HCT116 (cell line): ENCODE results near the gene AFAP1.

Experiments used
- ATF3 ChIP-seq: IDR thresholded peaks from 2 replicates; pipeline ENCODE4 v1.6.1; 2012
- CBX3 ChIP-seq: IDR thresholded peaks from 2 replicates; pipeline ENCODE4 v1.6.1; 2012; ENCODE audit warnings: low read depth
- CTCF ChIP-seq, 3 experiments: fragments of 200-600 bp in 1 of 3; sonication (generic) in 1 of 3; IDR thresholded peaks in 2 of 3; conservative IDR thresholded peaks in 1 of 3; 2 replicates each; pipeline ENCODE4 v1.5.1; 2012 to 2017; ENCODE audit warnings: low read depth in 2 of 3, low read length in 2 of 3, antibody characterized with exemption in 1 of 3, borderline replicate concordance in 1 of 3, control low read depth in 1 of 3, mild to moderate bottlenecking in 1 of 3, mixed read lengths in 1 of 3, mixed run types in 1 of 3, moderate library complexity in 1 of 3; ENCODE audit not compliant: insufficient read depth in 1 of 3
- EZH2 ChIP-seq: fragments of 200-600 bp; sonication (generic); IDR thresholded peaks from 2 replicates; pipeline ENCODE4 v1.6.1; 2017; ENCODE audit warnings: antibody characterized with exemption, mixed run types
- EZH2phosphoT487 ChIP-seq: fragments of 200-600 bp; IDR thresholded peaks from 2 replicates; pipeline ENCODE4 v1.6.1; 2018; ENCODE audit warnings: antibody characterized with exemption, borderline replicate concordance
- MAX ChIP-seq: IDR thresholded peaks from 2 replicates; pipeline ENCODE4 v1.6.1; 2012
- POLR2A ChIP-seq: IDR thresholded peaks from 2 replicates; pipeline ENCODE4 v1.7.0; 2011; ENCODE audit warnings: borderline replicate concordance; ENCODE audit not compliant: insufficient read depth, insufficient read length; ENCODE audit errors: extremely low read depth
- RAD21 ChIP-seq: IDR thresholded peaks from 2 replicates; pipeline ENCODE4 v1.6.1; 2012; ENCODE audit warnings: low read depth, mild to moderate bottlenecking
- REST ChIP-seq: IDR thresholded peaks from 2 replicates; pipeline ENCODE4 v1.6.1; 2012; ENCODE audit warnings: low read depth
- SP1 ChIP-seq: IDR thresholded peaks from 2 replicates; pipeline ENCODE4 v1.6.1; 2012; ENCODE audit warnings: low read depth
- ZFX ChIP-seq: fragments of 450-650 bp; IDR thresholded peaks from 2 replicates; pipeline ENCODE4 v1.6.1; 2017
- ZNF274 ChIP-seq: fragments of 200-500 bp; sonication (Bioruptor generic); IDR thresholded peaks from 2 replicates; pipeline ENCODE4 v1.6.1; 2014; ENCODE audit warnings: mild to moderate bottlenecking, low read depth, low read length, inconsistent platforms

GRCh38 chr4:7865533-7865932 lies 74.1 kb downstream of the AFAP1 start:
- no peak for TF ChIP-seq ZNF274
- TF ChIP-seq CTCF (IDR thresholded peaks at IDR 0.05 in 2 of 3, conservative IDR thresholded peaks at IDR 0.05 in 1 of 3; ENCODE audit: borderline replicate concordance in 1 of 3, insufficient read depth in 1 of 3, low read depth in 2 of 3, low read length in 2 of 3), result no peak
- TF ChIP-seq REST, result no peak
- TF ChIP-seq EZH2phosphoT487, result no peak
- TF ChIP-seq ZFX, result no peak
- TF ChIP-seq POLR2A, result no peak
- TF ChIP-seq ATF3, result no peak
- TF ChIP-seq EZH2, result no peak
- no peak for TF ChIP-seq CBX3
- TF ChIP-seq MAX, result no peak
- no peak for TF ChIP-seq SP1
- no peak for TF ChIP-seq RAD21
